Colon (tissue), 2 donors: ENCODE measurements around the gene PDE2A.

Experiments used
- FAIRE-seq: peaks from 2 replicates; lab custom pipeline; 2012; peaks lifted over from hg19 to GRCh38; lab: Jason Lieb, UNC
- donor health status: control.
- donor health status: control.

PDE2A gene

DNA sequence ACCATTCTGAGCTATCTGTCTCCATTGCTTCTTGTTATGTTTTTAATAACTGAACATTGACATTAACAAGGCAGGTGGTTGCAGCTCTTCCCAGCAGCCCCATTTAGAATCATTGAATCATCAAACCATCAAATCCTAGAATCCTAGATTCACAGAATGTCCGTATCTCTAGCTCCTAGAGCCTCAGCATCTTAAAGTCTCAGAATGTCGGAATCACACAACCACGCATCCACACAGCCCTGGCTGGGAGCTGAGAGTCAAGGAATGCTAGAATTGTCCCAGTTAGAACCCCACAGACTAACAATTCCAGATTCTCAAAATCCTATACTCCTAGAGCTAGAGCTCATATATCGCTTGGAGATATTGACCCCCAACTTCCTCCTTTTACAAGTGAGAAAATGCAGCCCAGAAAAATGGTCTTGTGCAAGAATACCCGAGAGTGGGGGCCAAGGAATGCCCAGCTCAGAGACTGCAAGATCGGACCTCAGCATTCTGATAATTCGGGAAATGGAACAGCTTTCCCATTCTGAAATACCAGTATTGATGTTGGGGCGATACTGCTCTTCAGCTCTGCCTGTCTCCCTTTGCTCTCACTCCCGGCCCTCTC is 38.8 kb downstream of the PDE2A start:
- no peak for FAIRE-seq

GRCh38 chr11:72634472-72635095 is 39.6 kb downstream of the PDE2A start:
- no peak for FAIRE-seq

GRCh38 chr11:72634016-72634415 is 40.2 kb downstream of the PDE2A start:
- no peak for FAIRE-seq

DNA sequence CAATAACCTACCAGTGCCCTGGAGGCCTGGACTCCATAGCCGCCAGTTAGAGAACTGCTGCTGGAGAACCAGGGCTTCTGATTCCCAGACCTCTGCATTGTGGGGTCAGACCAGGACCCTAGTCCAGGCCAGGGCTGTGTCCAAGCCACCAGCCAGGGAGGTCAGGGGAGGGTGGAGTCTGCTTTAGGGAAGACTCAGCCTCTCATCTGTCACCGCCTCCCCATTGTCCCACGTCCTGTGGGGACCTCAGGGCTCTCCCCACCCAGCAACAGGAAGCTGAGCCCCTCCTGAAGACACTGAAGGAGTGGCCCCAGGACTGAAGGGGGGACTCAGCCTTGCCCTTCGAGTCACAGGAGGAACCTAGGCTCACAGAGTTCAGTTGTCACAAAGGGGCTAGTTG is 41.2 kb downstream of the PDE2A start:
- no peak for FAIRE-seq

- FAIRE-seq = no peak
These were observed 42.2 kb downstream of the PDE2A start for GRCh38 chr11:72631806-72632731.

DNA sequence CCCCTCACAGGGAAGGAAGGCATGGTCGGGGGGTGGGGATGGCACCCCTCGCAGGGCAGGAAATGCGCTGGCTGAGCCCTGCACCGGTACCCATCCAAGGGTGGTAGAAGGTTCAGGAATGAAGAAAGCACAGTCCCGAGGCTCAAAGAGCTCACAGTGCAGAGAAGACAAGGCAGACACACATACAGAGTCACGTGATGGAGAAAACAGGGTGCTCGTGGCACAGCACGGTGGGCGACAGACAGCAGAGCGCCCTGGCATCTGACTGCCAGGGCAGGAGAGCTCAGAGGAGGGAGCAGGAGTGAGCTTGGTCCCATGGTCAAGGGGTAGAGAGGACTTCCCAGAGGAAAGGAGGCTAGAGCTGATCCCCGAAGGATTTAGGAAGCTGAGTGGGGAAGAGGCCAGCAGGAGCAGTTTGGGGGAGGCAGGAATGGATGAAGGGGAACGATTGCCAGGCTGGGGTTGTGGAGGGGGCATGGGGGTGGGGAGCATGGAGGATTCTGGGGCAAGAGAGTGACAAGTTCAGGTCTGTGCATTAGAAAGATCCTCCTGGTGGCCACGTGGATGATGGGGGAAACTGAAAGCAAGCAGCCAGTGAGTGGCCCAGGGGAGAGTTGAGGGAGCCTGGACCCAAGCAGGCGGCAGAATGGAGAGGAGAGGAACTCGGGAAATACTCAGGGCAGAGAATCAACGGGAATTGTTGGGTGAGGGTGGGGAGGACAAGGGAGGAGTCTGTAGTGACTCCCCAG is 43.9 kb downstream of the PDE2A start:
- FAIRE-seq = no peak

DNA sequence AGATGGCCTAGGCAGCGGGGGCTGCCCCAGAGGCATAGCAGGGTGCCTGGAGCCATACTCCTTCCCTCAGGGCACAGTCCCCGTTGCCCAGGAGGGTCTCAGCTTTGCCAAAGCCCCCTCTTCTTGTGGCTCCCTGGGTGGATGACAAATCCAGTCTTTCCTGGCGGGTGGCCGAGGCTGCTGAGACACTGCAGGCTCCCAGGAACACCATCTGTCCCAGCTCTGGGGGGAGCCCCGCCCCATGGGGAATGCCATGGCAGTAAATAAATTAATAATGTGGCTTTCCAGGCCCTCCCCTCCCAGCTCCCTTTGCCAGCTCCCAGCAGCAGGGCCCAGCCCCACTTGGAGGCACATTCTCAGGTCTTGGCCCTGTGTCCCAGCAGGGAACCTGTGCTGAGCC is 45.0 kb downstream of the PDE2A start:
- FAIRE-seq = no peak

DNA sequence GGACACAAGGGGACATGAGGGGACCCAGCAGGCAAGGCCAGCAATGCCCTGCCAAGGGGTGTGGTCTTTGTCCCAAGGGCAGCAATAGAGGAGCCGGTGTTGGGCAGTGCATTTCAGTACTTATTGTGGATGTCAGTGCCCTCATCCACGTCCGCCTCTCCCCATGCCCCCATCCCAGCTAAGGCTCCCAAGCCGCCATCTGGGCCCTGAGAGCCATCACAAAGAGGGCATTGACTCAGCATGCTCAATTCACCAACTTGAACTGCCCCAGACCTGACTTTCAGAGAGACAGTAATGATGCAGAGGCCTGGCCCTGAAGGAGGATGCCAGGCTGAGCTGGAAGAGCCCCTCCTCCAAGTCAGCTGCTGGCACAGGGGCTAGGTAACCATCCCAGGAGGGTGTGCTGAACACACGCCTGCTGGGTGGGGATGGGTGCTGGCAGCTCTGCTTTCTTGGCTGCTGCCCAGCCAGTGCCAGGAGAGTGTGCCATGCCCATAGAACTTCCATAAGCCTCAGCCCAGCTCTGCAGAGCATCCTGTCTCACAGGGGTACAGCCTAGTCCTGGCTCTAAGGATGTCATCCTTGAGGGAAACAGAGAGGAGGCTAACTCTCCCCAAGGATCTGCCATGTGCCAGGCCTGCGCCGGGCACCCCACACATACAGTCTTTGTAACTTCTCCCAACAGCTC is 46.5 kb downstream of the PDE2A start:
- FAIRE-seq = no peak

DNA sequence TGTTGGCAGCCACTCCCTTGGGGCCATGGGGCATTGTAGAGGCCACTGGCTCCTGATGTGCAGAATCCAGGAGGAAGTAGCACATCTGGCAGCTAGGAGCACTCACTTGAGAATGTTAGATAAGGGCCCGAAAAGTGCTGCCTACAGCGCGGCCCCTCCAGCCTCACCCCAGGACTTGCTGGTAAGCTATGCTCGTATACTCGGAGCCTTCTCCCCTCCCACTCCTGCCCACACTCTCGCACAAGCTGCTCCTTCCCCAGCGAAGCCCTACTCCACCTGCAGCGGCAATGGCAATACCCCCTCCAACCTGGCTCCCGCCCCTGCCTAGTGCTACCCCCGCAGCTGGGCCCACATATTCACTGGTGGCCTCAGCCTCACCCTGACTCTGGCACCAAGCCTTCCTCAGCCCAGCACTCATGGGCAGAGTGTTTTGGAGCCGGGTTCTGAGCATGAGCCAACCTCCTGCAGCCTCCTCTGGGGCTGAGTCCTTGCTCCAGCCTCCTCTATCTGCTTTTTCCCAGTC is 47.7 kb downstream of the PDE2A start:
- no peak for FAIRE-seq

- no peak for FAIRE-seq
These were observed 48.4 kb downstream of the PDE2A start for GRCh38 chr11:72625691-72626413.

- FAIRE-seq = no peak
These were observed 49.6 kb downstream of the PDE2A start for GRCh38 chr11:72624496-72625201.

- FAIRE-seq = no peak
These were observed 51.2 kb downstream of the PDE2A start for GRCh38 chr11:72623052-72623451.

DNA sequence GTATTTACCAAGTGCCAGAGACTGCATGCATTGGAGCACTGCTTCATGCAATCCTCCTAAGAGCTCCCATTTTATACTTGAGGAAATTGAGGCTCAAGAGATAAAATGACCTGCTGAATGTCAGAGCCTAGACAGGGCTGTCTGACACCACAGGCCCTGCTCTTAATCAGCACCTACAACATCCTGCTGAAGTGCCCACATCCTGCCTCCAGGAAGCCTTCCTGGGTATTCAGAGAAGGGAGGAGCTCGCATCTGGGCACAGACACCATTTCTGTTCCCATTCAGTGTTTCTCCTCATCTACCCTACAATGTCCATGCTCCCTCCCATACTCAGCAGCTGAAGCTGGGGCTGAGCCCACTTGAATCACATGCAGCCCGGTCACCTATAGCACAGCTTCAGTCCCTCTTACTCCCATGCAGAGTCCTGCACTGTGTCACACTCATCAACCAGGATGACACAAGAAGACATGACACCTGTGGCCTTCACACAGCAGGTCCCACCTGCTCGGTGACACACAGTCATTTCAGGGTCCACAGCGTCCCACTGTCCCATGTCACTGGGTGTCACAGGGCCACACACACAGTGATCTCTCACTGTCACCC is 53.1 kb downstream of the PDE2A start:
- FAIRE-seq = no peak

DNA sequence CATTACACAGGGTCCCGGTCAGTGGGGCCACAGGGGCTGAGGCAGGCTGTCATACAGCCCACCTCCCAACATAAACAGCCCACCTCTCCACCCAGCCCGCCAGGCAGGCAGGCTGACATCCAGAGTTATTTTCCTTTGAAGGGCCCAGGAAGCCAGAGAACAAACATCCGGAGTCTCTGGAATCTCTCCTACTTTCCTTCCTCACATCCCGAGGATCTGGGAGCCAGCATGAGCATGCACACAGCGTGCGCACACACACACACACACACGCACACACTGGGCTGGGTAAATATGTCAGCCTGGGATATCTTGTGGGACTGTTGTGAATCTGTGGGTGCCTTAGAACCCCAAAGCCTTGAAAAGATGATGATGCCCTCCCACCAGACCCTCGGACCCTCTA is 55.4 kb downstream of the PDE2A start:
- no peak for FAIRE-seq

DNA sequence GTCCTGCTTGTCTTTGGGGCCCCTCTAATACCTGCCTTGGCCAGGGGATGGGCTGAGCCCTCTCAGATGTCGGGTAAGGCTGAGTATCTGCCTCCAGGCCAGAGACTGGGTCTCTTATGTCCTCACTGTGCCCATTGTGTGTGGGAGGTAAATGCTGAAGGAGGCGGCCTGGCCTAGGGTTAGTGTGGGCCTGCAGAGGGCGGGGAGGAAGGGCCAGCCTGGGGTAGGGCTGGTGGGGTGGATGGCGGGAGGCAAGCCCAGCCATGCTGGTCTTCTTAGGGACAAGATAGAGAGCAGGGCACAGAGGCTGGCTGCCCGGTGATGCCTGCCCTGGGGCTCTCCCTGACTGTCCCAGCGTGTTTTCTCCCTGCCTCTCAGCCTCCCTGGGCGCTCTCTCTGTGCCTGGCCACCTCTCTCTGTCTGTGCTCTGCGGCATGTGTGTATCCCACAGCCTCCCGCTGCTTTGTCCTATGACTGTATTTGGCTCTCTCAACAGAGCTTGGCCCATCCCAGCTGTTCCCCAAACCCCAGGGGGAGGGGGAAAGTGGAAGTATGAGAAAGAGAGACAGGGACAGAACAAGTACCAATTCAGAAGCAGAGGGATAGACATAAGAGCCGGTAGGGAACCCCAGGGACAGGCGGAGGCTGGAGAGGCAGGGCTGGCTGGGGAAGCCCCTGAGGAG is 57.0 kb downstream of the PDE2A start:
- no peak for FAIRE-seq

DNA sequence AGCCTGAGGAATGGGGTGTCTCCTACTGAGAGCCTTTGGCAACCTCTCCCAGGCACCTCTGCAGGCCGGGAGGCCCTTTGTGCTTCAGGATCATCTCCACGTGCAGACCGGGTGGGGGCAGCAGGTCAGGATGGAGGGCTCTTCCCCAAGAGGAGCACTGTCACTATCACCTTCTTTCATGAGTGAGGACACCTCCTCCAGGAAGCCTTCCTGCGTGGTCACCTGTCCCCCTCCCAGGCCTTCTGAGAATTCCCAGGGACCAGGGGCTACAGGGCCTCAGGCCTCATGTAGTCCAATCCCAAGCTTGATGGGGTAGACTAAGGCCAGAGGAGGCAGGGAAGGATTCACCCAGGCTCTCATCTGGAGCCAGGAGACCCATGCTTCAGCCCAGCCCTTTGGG is 57.6 kb downstream of the PDE2A start:
- no peak for FAIRE-seq

GRCh38 chr11:72615329-72615728 is 58.9 kb downstream of the PDE2A start:
- FAIRE-seq = no peak

DNA sequence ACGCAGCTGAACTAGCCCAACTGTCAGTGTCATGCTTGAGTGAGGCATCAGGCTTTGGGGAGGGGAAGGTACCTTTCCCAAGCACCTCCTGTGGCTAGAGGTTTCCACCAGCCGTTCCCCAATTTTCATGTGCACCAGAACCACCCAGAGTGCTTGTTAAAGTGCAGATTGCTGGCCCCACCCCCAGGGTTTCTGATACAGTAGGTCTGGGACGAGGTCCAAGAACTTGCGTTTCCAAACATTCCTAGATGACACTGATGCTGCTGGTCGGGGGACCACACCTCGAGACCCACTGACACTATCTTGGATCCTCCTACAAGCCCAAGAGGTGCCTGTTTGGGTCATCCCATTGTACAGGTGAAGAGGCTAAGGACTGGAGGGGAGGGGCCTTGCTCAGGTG is 59.8 kb downstream of the PDE2A start:
- FAIRE-seq = no peak

DNA sequence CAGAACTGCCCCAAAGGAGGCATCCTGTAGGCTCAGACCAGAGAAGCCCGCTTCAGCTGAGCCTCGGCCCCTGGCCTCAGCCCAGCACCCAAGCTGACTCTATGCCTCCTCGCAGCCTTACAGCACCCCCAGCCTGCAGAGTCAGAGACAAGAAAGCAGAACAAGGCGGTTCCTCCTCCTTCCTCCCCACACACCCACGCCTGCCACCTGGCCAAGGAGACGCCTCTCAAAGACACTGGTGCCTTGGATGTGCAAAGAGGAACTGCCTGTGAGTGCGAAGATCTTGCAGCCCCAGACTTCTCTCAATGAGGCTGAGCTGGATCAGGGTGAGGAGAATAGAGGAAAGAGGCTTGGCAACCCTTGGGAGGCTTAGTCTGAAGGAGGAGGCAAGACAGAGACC is 60.2 kb downstream of the PDE2A start:
- FAIRE-seq = no peak
